Measurements from ENCODE around the gene FSHR.

DNA sequence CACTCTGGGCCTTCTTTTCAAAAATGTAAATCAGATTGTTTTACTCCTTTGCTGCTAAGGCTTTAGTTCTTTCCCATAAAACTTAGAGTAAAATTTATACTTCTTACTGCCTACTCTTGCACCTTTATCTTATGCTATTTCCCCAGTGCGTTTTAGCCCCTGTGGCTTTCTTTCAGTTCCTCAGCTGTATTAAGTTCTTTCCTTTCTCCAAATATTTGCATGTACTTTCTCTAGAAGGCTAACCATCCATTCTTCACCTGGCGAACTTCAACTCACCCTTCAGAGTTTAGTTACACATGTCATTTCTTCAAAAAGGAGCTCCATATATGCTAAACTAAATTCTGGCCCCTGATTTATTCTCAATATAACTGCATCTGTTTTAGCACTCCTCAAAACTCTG is 160.7 kb downstream of the FSHR start:
- TF ChIP-seq EZH2 (IDR thresholded peaks at IDR 0.05), result no peak
- TF ChIP-seq, protein P1, sequence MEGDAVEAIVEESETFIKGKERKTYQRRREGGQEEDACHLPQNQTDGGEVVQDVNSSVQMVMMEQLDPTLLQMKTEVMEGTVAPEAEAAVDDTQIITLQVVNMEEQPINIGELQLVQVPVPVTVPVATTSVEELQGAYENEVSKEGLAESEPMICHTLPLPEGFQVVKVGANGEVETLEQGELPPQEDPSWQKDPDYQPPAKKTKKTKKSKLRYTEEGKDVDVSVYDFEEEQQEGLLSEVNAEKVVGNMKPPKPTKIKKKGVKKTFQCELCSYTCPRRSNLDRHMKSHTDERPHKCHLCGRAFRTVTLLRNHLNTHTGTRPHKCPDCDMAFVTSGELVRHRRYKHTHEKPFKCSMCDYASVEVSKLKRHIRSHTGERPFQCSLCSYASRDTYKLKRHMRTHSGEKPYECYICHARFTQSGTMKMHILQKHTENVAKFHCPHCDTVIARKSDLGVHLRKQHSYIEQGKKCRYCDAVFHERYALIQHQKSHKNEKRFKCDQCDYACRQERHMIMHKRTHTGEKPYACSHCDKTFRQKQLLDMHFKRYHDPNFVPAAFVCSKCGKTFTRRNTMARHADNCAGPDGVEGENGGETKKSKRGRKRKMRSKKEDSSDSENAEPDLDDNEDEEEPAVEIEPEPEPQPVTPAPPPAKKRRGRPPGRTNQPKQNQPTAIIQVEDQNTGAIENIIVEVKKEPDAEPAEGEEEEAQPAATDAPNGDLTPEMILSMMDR (IDR thresholded peaks at IDR 0.05), result no peak
- no peak for TF ChIP-seq EZH2phosphoT487 (IDR thresholded peaks at IDR 0.05)
